Measurements from ENCODE around the gene HEY2.

The HEY2 gene

GRCh38 chr6:125727216-125727615 is 22.2 kb upstream of the HEY2 start:
- H3K36me3 ChIP-seq = no peaks in the 10 kb centered on the region
- DNase-seq = no peak
- H3K27me3 ChIP-seq = no peaks in the 10 kb centered on the region
- no peak for TF ChIP-seq CTCF (IDR thresholded peaks at IDR 0.05)
- H3K9me3 ChIP-seq = no peaks in the 10 kb centered on the region
- no peak overlapping the region for H3K4me3 ChIP-seq
- intact Hi-C loops (cut with DNase I; ENCODE audit: low total_unique reads) = no loop called here
- peaks cover 0 to 40% (median 2%) of the 10 kb centered on the region in 4 donors for H3K4me1 ChIP-seq
- peak overlapping the region in 1 of 2 donors; percentile 26 for H3K27ac ChIP-seq

GRCh38 chr6:125728739-125729138 is 20.7 kb upstream of the HEY2 start:
- no peaks in the 10 kb centered on the region for H3K36me3 ChIP-seq
- H3K27me3 ChIP-seq = no peaks in the 10 kb centered on the region
- DNase-seq = no peak
- H3K27ac ChIP-seq = peak overlapping the region; percentile 18 to 52
- intact Hi-C loops (cut with DNase I; ENCODE audit: low total_unique reads) = no loop called here
- TF ChIP-seq CTCF (IDR thresholded peaks at IDR 0.05) = no peak
- H3K4me3 ChIP-seq = no peak overlapping the region
- no peaks in the 10 kb centered on the region for H3K9me3 ChIP-seq
- peaks cover 0 to 31% (median 2%) of the 10 kb centered on the region in 4 donors for H3K4me1 ChIP-seq

GRCh38 chr6:125729983-125730382 is 19.4 kb upstream of the HEY2 start:
- Histone ChIP-seq H3K4me1 (peaks cover 0 to 31% (median 2%) of the 10 kb centered on the region in 4 donors), H3K9me3 (no peaks in the 10 kb centered on the region), H3K36me3 (no peaks in the 10 kb centered on the region), H3K27me3 (no peaks in the 10 kb centered on the region), H3K27ac (peak overlapping the region; percentile 18 to 52), H3K4me3 (no peak overlapping the region)
- no peak for TF ChIP-seq CTCF (IDR thresholded peaks at IDR 0.05)
- intact Hi-C loops (cut with DNase I; ENCODE audit: low total_unique reads) = no loop called here
- no peak for DNase-seq

GRCh38 chr6:125732398-125732797 is 17.0 kb upstream of the HEY2 start:
- no peak for TF ChIP-seq CTCF (IDR thresholded peaks at IDR 0.05)
- DNase-seq = no peak
- Histone ChIP-seq H3K27ac (no peak overlapping the region), H3K36me3 (no peaks in the 10 kb centered on the region), H3K9me3 (no peaks in the 10 kb centered on the region), H3K27me3 (no peaks in the 10 kb centered on the region), H3K4me3 (no peak overlapping the region), H3K4me1 (peaks cover 0 to 27% (median 2%) of the 10 kb centered on the region in 4 donors)
- intact Hi-C loops (cut with DNase I; ENCODE audit: low total_unique reads) = no loop called here

GRCh38 chr6:125733516-125734300 is 15.7 kb upstream of the HEY2 start:
- no peak for DNase-seq
- intact Hi-C loops (cut with DNase I; ENCODE audit: low total_unique reads) = no loop called here
- TF ChIP-seq CTCF (IDR thresholded peaks at IDR 0.05) = no peak
- Histone ChIP-seq H3K27me3 (no peaks in the 10 kb centered on the region), H3K4me1 (peaks cover 0 to 16% (median 1%) of the 10 kb centered on the region in 4 donors), H3K4me3 (no peak overlapping the region), H3K9me3 (no peaks in the 10 kb centered on the region), H3K27ac (no peak overlapping the region), H3K36me3 (no peaks in the 10 kb centered on the region)
